GM12878 (cell line): ENCODE data around the gene PROB1. TPM values are rescaled to one million over a fixed set of nuclear protein-coding genes. Genes with fewer than 3 reads are reported as not detected.

Experiments used
- ATAC-seq: fragments of 200-7000 bp; cut with Tn5 transposase; 3 replicates; pipeline ENCODE4 v1.9.1; 2020; ENCODE audit warnings: mild to moderate bottlenecking, moderate library complexity
- BruUV-seq: library from RNA; stranded (reverse); fragments of 400-500 nt; replicated peaks from 2 replicates; lab custom pipeline; 2021; lab: Mats Ljungman, UMichigan
- CTCF ChIA-PET: fragments of 300-600 bp; sonication (Branson Sonifier 250); formaldehyde crosslinking; extraction: SDS; loops from one replicate; lab custom pipeline; 2021; ENCODE audit warnings: inconsistent platforms; lab: Yijun Ruan, JAX
- POLR2A ChIA-PET: fragments of 350-600 bp; formaldehyde crosslinking; extraction: SDS; loops from one replicate; lab custom pipeline; 2021; ENCODE audit warnings: inconsistent platforms; lab: Charles Lee
- RAD21 ChIA-PET: fragments of 300-600 bp; sonication (Branson Sonifier 250); formaldehyde crosslinking; loops from one replicate; lab custom pipeline; 2023; ENCODE audit warnings: antibody characterized with exemption; ENCODE audit not compliant: unreplicated experiment; lab: Charles Lee
- SMC1A ChIA-PET: fragments of 300-600 bp; sonication (Branson Sonifier 250); formaldehyde crosslinking; loops from one replicate; lab custom pipeline; 2023; ENCODE audit not compliant: unreplicated experiment, uncharacterized antibody; lab: Charles Lee
- DNase-seq: peaks from one replicate; pipeline ENCODE4 v3.0.0-alpha.2; 2011; ENCODE audit warnings: low read depth, low spot score
- FAIRE-seq: peaks from 3 replicates; lab custom pipeline; 2011; peaks lifted over from hg19 to GRCh38; lab: Jason Lieb, UNC
- H2AFZ ChIP-seq: 2 replicates; pipeline ENCODE4 v1.6.0; 2011; ENCODE audit warnings: low read depth, low read length, control low read depth; ENCODE audit not compliant: control insufficient read depth
- H3K27ac ChIP-seq: 2 replicates; pipeline ENCODE4 v1.5.1; 2011; ENCODE audit warnings: control low read depth; ENCODE audit not compliant: control insufficient read depth, insufficient read depth
- H3K27me3 ChIP-seq, 2 experiments: replicated peaks in 1 of 2; 2 replicates each; pipeline versions ENCODE4 v1.6.0 to v1.6.1; 2011; ENCODE audit warnings: low read length in 1 of 2; ENCODE audit not compliant: control insufficient read depth in 2 of 2, insufficient read depth in 2 of 2
- H3K36me3 ChIP-seq, 2 experiments: 2 replicates each; pipeline ENCODE4 v1.5.1; 2011; ENCODE audit warnings: low read length in 1 of 2; ENCODE audit not compliant: control insufficient read depth in 2 of 2, insufficient read depth in 2 of 2
- H3K4me1 ChIP-seq: 2 replicates; pipeline ENCODE4 v1.6.1; 2011; ENCODE audit warnings: mild to moderate bottlenecking, low read length, moderate library complexity, mixed read lengths; ENCODE audit not compliant: control insufficient read depth, insufficient read depth
- H3K4me2 ChIP-seq: 2 replicates; pipeline ENCODE4 v1.6.0; 2011; ENCODE audit warnings: control low read depth; ENCODE audit not compliant: control insufficient read depth, insufficient read depth
- H3K4me3 ChIP-seq: fragments of 200-600 bp; sonication (generic); 2 replicates; pipeline ENCODE4 v1.5.1; 2016
- H3K79me2 ChIP-seq: 2 replicates; pipeline ENCODE4 v1.6.0; 2011; ENCODE audit warnings: low read length; ENCODE audit not compliant: control insufficient read depth, insufficient read depth
- H3K9ac ChIP-seq: 2 replicates; pipeline ENCODE4 v1.8.0; 2011; ENCODE audit warnings: low read length, control low read depth, mixed read lengths; ENCODE audit not compliant: control insufficient read depth, insufficient read depth
- H3K9me3 ChIP-seq: replicated peaks from 3 replicates; pipeline ENCODE4 v1.5.1; 2011; ENCODE audit warnings: mild to moderate bottlenecking, low read length; ENCODE audit not compliant: control insufficient read depth, insufficient read depth
- H4K20me1 ChIP-seq: 2 replicates; pipeline ENCODE4 v1.6.0; 2011; ENCODE audit not compliant: control insufficient read depth, insufficient read depth
- CEBPB ChIP-seq, 2 experiments: fragments of 150-350 bp in 1 of 2; IDR thresholded peaks; 2 replicates each; pipeline ENCODE4 v1.6.1; 2012 to 2014; ENCODE audit warnings: low read depth in 2 of 2, low read length in 2 of 2, borderline replicate concordance in 1 of 2, inconsistent platforms in 1 of 2
- CREM ChIP-seq: IDR thresholded peaks from 2 replicates; pipeline ENCODE4 v1.6.1; 2014; ENCODE audit warnings: antibody characterized with exemption, low read depth
- GABPA ChIP-seq: IDR thresholded peaks from 2 replicates; pipeline ENCODE4 v1.6.1; 2014; ENCODE audit warnings: antibody characterized with exemption, low read depth, mild to moderate bottlenecking, inconsistent platforms
- HCFC1 ChIP-seq: fragments of 150-350 bp; IDR thresholded peaks from 2 replicates; pipeline ENCODE4 v1.6.1; 2014; ENCODE audit warnings: low read length
- JUNB ChIP-seq: IDR thresholded peaks from 2 replicates; pipeline ENCODE4 v1.6.1; 2016; ENCODE audit warnings: antibody characterized with exemption, mild to moderate bottlenecking
- KLF5 ChIP-seq: fragments of 450-650 bp; IDR thresholded peaks from 2 replicates; pipeline ENCODE4 v1.6.1; 2014; ENCODE audit warnings: mild to moderate bottlenecking; ENCODE audit not compliant: partially characterized antibody
- PBX3 ChIP-seq: IDR thresholded peaks from 2 replicates; pipeline ENCODE4 v1.6.1; 2011; ENCODE audit warnings: mild to moderate bottlenecking, low read depth, low read length, moderate library complexity; ENCODE audit not compliant: insufficient replicate concordance
- POLR2AphosphoS2 ChIP-seq: IDR thresholded peaks from 2 replicates; pipeline ENCODE4 v1.6.1; 2011; ENCODE audit warnings: low read depth, mild to moderate bottlenecking, low read length, improper control_type of control experiment, moderate library complexity
- ZNF217 ChIP-seq: fragments of 450-650 bp; IDR thresholded peaks from 2 replicates; pipeline ENCODE4 v1.6.1; 2017; ENCODE audit warnings: antibody characterized with exemption, mild to moderate bottlenecking
- ZNF592 ChIP-seq: fragments of 450-650 bp; IDR thresholded peaks from 2 replicates; pipeline ENCODE4 v1.6.1; 2017; ENCODE audit warnings: mild to moderate bottlenecking, moderate library complexity
- ZZZ3 ChIP-seq: IDR thresholded peaks from 2 replicates; pipeline ENCODE4 v1.6.1; 2011; ENCODE audit warnings: low read depth; ENCODE audit not compliant: control insufficient read depth, insufficient read length
- WGBS: methylation state at CpG from one replicate; pipeline ENCODE4 v1.1.6; 2016; ENCODE audit warnings: low lambda C conversion rate; ENCODE audit not compliant: insufficient replicate concordance, insufficient coverage; ENCODE audit errors: missing lambda C conversion rate; 5-methylcytosine and 5-hydroxymethylcytosine counted together
- in situ Hi-C: fragments of 300-500 bp; cut with MboI; formaldehyde crosslinking; loops from 9 replicates; pipeline ENCODE4 v1.14.3; 2018; ENCODE audit warnings: mixed read lengths
- intact Hi-C: fragments of 100-400 bp; cut with micrococcal nuclease; formaldehyde crosslinking; loops from one replicate; pipeline ENCODE4 v1.14.2; 2022; ENCODE audit not compliant: unreplicated experiment
- polyA plus RNA-seq, 11 experiments: library from polyadenylated mRNA; depleted of rRNA in 4 of 11; unstranded in 6 of 11; stranded (reverse) in 5 of 11; fragments of >200 nt; fragmentation: Nextera tagmentation in 4 of 11; fragmentation: Illumina TruSeq in 1 of 11; extraction: Ambion mirVana in 4 of 11; extraction: Trizol in 1 of 11; gene quantifications; 1 replicate in 1 of 11; 2 replicates in 10 of 11; pipeline versions ENCODE4 v1.2.1 to v1.2.3, GENCODE V29; 2011 to 2016; ENCODE audit warnings: inconsistent platforms in 2 of 11, missing spikeins in 2 of 11, low read depth in 1 of 11
- total RNA-seq, 4 experiments: library from RNA; depleted of rRNA in 3 of 4; stranded (reverse); fragments of >200 nt in 3 of 4; fragmentation: Illumina TruSeq in 1 of 4; extraction: Trizol in 1 of 4; gene quantifications; 2 replicates each; pipeline versions ENCODE4 v1.2.1 to v1.2.3, GENCODE V29; 2013 to 2021

The PROB1 gene
- total and polyA plus RNA-seq, 10 of the 15 experiments (the other 5 are each of a cell fraction or from before 2014, with no cell fraction given) = 0.14 to 8.1 (median 2.9) TPM

GRCh38 chr5:139408191-139408590 lies 13.3 kb upstream of the PROB1 start:
- H3K79me2 ChIP-seq = no peaks in the 10 kb centered on the region
- no peak overlapping the region for H2AFZ ChIP-seq
- BruUV-seq = no TSS peak
- H3K27ac ChIP-seq = no peak overlapping the region
- no peak for DNase-seq
- SMC1A ChIA-PET = interaction anchor here (0.6 to 3.3 kb wide), 10 partner anchors 7 to 136 kb away, joined by 3 to 14 read pairs (median 4); partner anchors contain the start of gene MZB1
- H3K4me1 ChIP-seq = peaks cover 18% of the 10 kb centered on the region
- intact Hi-C loops = no loop called here
- H3K9ac ChIP-seq = no peak overlapping the region
- H3K4me2 ChIP-seq = no peak overlapping the region
- no peak overlapping the region for H3K4me3 ChIP-seq
- no peaks in the 10 kb centered on the region for H4K20me1 ChIP-seq
- H3K27me3 ChIP-seq = no peaks in the 10 kb centered on the region
- CTCF ChIA-PET = interaction anchor here (0.7 to 3.8 kb wide), 5 partner anchors 11 to 110 kb away, joined by 3 to 39 read pairs (median 6); no protein-coding TSS in a partner anchor
- RAD21 ChIA-PET = interaction anchor here (0.7 to 2.2 kb wide), 7 partner anchors 8 to 140 kb away, joined by 3 to 16 read pairs (median 4); no protein-coding TSS in a partner anchor
- POLR2A ChIA-PET = interaction anchor here (0.7 to 2.7 kb wide), 5 partner anchors 12 to 229 kb away, joined by 3 to 10 read pairs (median 3); partner anchors contain the start of gene DNAJC18
- TF ChIP-seq JUNB = no peak
- TF ChIP-seq ZNF217 = no peak
- TF ChIP-seq CEBPB (IDR thresholded peaks at IDR 0.05; ENCODE audit: borderline replicate concordance in 1 of 2, low read depth in 2 of 2, low read length in 2 of 2) = no peak
- no peak for TF ChIP-seq POLR2AphosphoS2
- TF ChIP-seq CREM = no peak
- no peak for TF ChIP-seq GABPA
- no peak for TF ChIP-seq HCFC1
- TF ChIP-seq, all 136 proteins: peak for 0
- FAIRE-seq (no peak), ATAC-seq (no peak)
- 97% methylated on average over 7 of the region's 7 CpGs for WGBS
- no peaks in the 10 kb centered on the region for H3K9me3 ChIP-seq
- in situ Hi-C loops = no loop called here
- H3K36me3 ChIP-seq = no peaks in the 10 kb centered on the region

- SMC1A ChIA-PET = interaction anchor here (0.6 to 3.3 kb wide), 14 partner anchors 8 to 1525 kb away, joined by 3 to 14 read pairs (median 4); partner anchors contain the start of gene MZB1
- peaks cover 24% of the 10 kb centered on the region for H3K4me1 ChIP-seq
- RAD21 ChIA-PET = interaction anchor here (0.7 to 2.2 kb wide), 9 partner anchors 8 to 139 kb away, joined by 3 to 16 read pairs (median 3); no protein-coding TSS in a partner anchor
- peak overlapping the region; percentile 0 for H2AFZ ChIP-seq
- FAIRE-seq (no peak), DNase-seq (no peak), ATAC-seq (peak; percentile 18)
- no peak overlapping the region for H3K4me2 ChIP-seq
- H3K9me3 ChIP-seq = no peaks in the 10 kb centered on the region
- H3K4me3 ChIP-seq = no peak overlapping the region
- intact Hi-C loops (no loop called here), in situ Hi-C loops (no loop called here)
- H3K27ac ChIP-seq = no peak overlapping the region
- no peaks in the 10 kb centered on the region for H4K20me1 ChIP-seq
- no peaks in the 10 kb centered on the region for H3K27me3 ChIP-seq
- POLR2A ChIA-PET = interaction anchor here (0.5 to 2.7 kb wide), 7 partner anchors 12 to 634 kb away, joined by 3 to 10 read pairs (median 3); partner anchors contain the start of gene DNAJC18
- no peaks in the 10 kb centered on the region for H3K36me3 ChIP-seq
- H3K9ac ChIP-seq = no peak overlapping the region
- no peaks in the 10 kb centered on the region for H3K79me2 ChIP-seq
- no TSS peak for BruUV-seq
- CTCF ChIA-PET = interaction anchor here (1.0 to 3.8 kb wide), 7 partner anchors 8 to 168 kb away, joined by 3 to 39 read pairs (median 6); no protein-coding TSS in a partner anchor
- no peak for TF ChIP-seq ZNF592
- TF ChIP-seq ZZZ3 = no peak
- TF ChIP-seq KLF5 = no peak
- TF ChIP-seq PBX3 = no peak
Observed at GRCh38 chr5:139407517-139407916, 12.6 kb upstream of the PROB1 start.
